HG02973 (cell line): Measurements from ENCODE around the gene NR3C1.

Experiments used
- ATAC-seq: cut with Tn5 transposase; IDR thresholded peaks from one replicate; pipeline ENCODE4 v1.9.1; 2021; ENCODE audit warnings: moderate library complexity; ENCODE audit not compliant: unreplicated experiment

Gene NR3C1

GRCh38 chr5:143267186-143267585 is 136.3 kb downstream of the NR3C1 start:
- ATAC-seq: no peak

GRCh38 chr5:143265995-143266394 is 137.5 kb downstream of the NR3C1 start:
- no peak for ATAC-seq

DNA sequence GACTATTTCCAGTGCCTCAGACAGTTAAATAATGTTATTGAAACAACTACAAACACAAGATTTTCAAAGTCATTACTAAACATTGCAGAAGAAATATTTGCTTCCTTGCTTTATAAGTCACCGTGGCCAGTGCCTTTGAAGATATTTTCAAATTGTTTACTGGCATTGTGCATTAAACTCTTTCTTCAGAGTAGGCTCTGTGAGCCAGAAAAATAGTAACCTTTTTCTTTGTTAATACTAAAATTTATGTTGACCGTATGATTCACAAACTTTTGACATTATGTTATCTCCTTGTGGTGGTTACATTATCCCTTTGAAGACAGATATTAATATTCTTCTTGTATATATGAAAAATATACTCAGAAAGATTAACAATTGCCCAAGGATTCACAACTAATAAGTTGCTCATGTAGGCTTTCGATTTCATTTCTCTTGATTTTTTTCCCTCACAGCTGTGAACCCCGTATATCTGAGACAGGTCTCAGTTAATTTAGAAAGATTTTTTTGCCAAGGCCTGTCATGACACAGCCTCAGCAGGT is 140.1 kb downstream of the NR3C1 start:
- ATAC-seq: no peak

DNA sequence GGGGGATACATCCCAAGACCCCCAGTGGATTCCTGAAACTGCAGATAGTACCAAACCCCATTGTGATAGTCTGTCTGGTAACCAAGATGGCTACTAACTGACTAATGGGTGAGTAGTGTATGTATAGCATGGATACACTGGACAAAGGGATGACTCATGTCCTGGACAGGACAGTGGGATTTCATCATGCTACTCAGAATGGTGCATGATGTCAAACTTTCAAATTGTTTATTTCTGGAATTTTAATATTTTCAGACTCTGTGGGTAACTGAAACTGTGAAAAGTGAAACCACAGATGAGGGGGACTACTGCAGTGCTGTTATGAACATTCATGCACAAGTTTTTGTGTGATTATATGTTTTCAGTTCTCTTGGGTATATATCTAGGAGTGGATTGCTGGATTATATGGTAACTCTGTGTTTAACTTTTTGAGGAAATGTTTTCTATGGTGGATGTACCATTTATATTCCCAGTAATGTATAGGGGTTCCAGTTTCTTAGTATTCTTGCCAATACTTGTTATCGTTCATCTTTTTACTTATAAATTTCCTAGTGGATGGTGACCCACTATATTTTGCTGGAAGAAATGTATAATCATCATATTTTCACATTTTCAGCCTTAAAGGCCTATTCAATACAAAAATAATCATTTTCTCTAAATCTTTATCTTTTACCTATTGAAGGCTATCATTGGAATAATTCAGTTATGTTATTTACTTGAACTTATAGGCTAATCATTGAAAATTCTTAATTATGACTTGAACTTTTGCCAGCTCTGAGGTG is 140.9 kb downstream of the NR3C1 start:
- ATAC-seq: peak; percentile 76

- no peak for ATAC-seq
Observed at GRCh38 chr5:143261748-143262392, 141.6 kb downstream of the NR3C1 start.

DNA sequence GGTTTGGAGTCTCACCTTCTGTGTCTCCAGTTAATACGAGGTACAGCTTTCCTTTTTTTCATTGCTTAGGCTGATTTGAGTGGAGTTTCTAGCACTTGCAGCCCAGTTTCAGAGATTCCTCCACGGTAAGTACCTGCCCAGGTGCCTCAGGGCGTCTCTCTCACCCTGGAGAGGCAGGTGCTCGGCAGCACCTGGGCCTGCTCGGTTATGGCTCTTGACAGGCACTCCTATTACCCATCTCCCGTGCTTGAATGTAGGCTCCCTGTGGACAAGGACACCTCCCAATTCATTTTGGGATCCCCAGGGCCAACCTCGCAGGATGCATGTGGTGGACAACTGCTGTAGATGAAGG is 144.3 kb downstream of the NR3C1 start:
- no peak for ATAC-seq

DNA sequence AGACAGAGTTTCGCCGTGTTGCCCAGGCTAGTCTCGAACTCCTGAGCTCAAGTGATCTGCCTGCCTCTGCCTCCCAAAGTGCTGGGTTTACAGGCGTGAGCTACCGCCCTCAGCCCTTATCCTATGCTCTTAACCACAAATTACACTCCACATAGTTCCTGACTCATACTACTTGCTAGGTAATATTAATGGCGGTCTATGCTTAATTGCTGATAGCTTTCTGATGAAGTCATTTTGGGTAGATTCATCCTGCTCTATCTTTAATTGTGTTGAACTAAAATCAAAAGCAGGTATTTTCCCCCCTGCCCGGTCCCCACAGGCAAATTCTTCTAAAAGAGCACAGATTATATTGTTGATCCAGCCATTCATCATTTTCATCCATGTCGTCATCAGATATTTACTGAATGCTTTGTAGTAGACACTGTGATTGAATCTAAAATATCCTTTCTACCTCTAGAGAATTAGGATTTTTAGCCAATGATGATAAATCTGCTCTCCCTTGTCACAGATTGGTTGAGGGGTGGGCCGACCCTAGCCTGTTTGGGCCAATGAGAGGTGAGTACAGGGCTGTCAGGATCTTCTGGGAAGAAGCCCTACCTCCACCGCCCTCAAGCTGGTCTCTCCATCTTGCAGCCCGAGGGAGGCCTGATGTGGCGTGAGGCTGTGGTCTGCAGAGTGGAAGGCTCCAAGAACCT is 144.8 kb downstream of the NR3C1 start:
- no peak for ATAC-seq

- no peak for ATAC-seq
Observed at GRCh38 chr5:143254819-143255218, 148.7 kb downstream of the NR3C1 start.

GRCh38 chr5:143251946-143252345 is 151.5 kb downstream of the NR3C1 start:
- no peak for ATAC-seq

DNA sequence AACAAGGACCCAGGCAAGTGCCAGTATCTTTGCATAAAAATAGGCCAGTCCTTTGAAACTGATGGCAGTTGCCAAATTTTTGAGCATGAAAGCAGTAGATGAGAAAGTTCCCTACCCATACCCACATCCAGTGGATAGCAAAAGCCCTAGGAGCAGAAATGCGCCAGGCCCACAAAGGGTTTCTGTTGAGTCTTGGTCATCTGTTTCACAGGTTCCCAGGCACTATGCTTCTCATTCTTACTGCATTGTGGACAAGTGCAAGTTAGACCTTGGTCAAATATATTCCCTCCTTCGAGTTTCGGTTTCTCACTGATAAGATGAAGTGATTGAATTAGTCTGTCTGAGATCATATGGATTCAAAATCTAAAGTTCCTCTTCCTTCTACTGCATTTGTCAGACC is 152.3 kb downstream of the NR3C1 start:
- ATAC-seq: no peak

GRCh38 chr5:143249851-143250250 is 153.6 kb downstream of the NR3C1 start:
- ATAC-seq: no peak

DNA sequence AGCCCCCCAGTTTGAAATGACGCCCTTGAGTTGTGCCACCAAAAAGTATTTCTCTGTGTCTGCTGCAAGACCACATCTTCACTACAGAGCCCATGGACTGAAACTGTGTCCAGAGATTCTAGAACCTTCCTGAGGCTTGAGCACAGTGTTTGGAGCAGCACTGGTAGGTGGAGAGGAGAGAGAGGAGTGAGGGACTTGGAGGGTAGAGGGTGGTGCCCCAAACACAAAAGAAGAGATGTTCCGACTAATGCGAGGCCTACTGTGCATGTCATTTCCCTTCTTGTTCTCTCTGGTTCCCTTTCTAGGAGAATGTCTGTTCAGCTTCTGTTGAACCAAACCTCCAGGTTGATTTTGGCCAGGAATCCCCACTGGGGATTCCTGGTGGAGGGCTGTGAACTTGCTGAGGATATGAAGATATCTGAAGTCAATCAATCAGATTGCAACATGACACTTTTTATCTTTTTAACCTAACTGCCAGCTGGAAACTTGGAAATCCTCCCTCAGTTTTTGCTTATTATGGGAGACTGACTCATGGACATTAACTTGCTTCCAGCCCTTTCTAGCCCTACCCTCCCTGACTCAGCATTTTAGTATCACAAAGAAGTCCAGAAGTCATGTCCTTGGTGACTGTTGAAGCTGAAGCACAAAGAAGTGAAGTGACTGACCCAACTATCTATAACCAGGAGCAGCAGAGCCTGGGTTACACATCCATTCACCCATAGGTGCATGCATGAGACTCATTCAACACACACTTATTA is 154.5 kb downstream of the NR3C1 start:
- no peak for ATAC-seq

- ATAC-seq: no peak
Observed at GRCh38 chr5:143248391-143248790, 155.1 kb downstream of the NR3C1 start.

DNA sequence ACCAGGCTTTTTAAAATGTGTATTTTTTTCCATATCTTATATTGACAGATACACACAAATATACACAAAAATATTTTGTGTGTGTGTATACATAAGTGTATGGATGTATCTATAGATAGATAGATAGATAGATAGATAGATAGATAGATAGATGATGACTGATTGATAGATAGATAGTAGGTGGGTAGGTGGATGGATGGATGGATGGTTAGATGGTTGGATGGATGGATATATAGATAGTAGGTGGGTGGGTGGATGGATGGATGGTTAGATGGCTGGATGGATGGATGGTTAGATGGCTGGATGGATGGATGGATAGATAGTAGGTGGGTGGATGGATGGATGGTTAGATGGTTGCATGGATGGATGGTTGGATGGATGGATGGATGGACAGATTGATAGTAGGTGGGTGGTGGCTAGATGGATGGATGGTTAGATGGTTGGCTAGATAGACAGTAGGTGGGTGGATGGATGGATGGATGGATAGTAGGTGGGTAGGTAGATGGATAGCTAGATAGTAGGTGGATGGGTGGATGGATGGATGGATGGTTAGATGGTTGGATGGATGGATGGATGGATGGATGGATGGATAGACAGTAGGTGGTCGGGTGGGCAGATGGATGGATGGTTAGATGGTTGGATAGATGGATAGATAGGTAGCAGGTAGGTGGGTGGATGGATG is 156.2 kb downstream of the NR3C1 start:
- ATAC-seq: no peak

DNA sequence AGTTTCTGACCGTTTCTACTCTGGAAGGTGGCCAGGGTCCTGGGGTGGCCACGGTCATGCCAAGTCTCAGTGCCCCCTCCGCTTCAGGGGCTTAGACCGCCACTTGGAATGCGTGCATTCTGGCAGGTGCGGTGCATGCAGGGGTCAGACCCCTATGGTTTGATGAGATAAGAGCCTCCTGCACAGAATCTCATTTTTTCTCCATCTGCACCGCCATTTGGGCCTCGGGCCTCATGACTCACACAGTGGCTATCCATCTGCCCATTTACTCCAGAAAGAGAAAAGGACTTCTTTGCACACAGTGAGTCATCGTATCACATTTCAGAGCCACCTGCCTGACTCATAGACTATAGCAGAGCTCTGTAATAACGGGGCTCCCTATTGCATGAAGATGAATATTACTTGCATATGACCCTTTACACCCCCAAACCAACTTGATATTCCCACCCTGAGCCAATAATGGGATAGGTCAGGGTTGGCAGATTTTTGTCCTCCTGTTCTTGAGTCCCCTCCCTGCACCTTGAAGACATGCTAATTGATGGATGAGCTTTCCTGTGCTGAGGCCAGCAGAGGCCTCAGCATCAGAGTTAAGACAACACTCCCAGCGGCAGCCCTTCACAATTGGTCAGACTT is 157.4 kb downstream of the NR3C1 start:
- no peak for ATAC-seq

DNA sequence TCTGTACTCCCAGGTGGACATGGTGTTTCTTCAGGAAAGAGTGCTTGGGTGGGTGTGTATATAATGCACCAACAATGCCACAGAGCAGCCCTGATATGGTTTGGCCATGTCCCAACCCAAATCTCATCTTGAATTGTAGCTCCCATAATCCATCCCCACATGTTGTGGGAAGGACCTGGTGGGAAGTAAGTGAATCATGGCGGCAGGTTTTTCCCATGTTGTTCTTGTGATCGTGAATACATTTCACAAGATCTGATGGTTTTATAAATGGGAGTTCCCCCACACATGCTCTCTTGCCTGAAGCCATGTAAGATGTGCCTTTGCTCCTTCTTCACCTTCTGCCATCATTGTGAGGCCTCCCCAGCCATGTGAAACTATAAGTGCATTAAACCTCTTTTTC is 158.5 kb downstream of the NR3C1 start:
- no peak for ATAC-seq

- ATAC-seq: no peak
Observed at GRCh38 chr5:143244000-143244736, 159.3 kb downstream of the NR3C1 start.

DNA sequence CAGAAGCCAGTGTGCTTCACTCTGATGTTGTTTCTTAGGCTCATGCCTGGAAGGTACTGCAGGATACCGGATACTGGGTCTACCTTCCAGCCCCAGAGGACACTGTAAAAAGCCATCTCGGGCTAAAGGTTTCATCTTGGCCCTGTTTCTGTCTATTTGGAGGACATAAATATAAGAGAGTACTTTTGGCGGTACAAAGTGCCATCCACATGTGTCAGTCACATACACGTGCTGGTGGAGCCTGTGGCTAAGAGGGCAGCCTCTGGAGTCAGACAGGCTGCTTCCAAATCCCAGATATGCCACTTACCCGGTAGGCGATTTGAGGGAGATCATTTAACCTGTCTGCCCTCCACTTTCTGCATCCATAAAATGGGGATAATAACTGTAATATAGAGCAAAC is 160.4 kb downstream of the NR3C1 start:
- no peak for ATAC-seq

GRCh38 chr5:143241892-143242291 is 161.6 kb downstream of the NR3C1 start:
- no peak for ATAC-seq
